ENCODE data around the gene METTL26. TPM values are rescaled to one million over a fixed set of nuclear protein-coding genes. Genes with fewer than 3 reads are reported as not detected.

The METTL26 gene
- total and polyA plus RNA-seq, 2 experiments from 2014 or later = 77.9 to 155 TPM

GRCh38 chr16:586047-586644 is 50.0 kb downstream of the METTL26 start:
- TF ChIP-seq EZH2phosphoT487 (IDR thresholded peaks at IDR 0.05; ENCODE audit: low read depth, severe bottlenecking, unreplicated experiment) = no peak
- TF ChIP-seq CTCF (IDR thresholded peaks at IDR 0.05; ENCODE audit: poor library complexity) = no peak
- no peak for TF ChIP-seq EZH2 (IDR thresholded peaks at IDR 0.05; ENCODE audit: borderline replicate concordance)
- H3K4me3 ChIP-seq = no peak overlapping the region
- peaks cover 10% of the 10 kb centered on the region for H3K4me1 ChIP-seq (ENCODE audit: insufficient read depth)
- peaks cover 8% of the 10 kb centered on the region for H4K20me1 ChIP-seq (ENCODE audit: insufficient read depth, poor library complexity, severe bottlenecking)
- no peak for DNase-seq (ENCODE audit: low spot score)
- no peak overlapping the region for H2AFZ ChIP-seq
- peaks cover 27% of the 10 kb centered on the region for H3K79me2 ChIP-seq
- H3K4me2 ChIP-seq = no peak overlapping the region
- 73% methylated on average over 16 of the region's 16 CpGs for WGBS (ENCODE audit: low lambda C conversion rate, missing lambda C conversion rate)
- H3K36me3 ChIP-seq (replicated peaks; ENCODE audit: insufficient read depth, low read depth) = no peaks in the 10 kb centered on the region
- no peaks in the 10 kb centered on the region for H3K9me2 ChIP-seq (replicated peaks; ENCODE audit: insufficient read depth)
- H3K27me3 ChIP-seq = no peaks in the 10 kb centered on the region
- H3K9me3 ChIP-seq (ENCODE audit: low read depth) = no peaks in the 10 kb centered on the region
- no peak overlapping the region for H3K27ac ChIP-seq

- Histone ChIP-seq H3K4me3 (no peak overlapping the region), H3K36me3 (replicated peaks; ENCODE audit: insufficient read depth, low read depth) (no peaks in the 10 kb centered on the region), H3K79me2 (peaks cover 19% of the 10 kb centered on the region), H3K9me3 (ENCODE audit: low read depth) (no peaks in the 10 kb centered on the region), H3K4me1 (ENCODE audit: insufficient read depth) (peaks cover 6% of the 10 kb centered on the region), H3K27me3 (no peaks in the 10 kb centered on the region), H3K4me2 (no peak overlapping the region), H3K9me2 (replicated peaks; ENCODE audit: insufficient read depth) (no peaks in the 10 kb centered on the region), H2AFZ (no peak overlapping the region), H3K27ac (no peak overlapping the region), H4K20me1 (ENCODE audit: insufficient read depth, poor library complexity, severe bottlenecking) (no peaks in the 10 kb centered on the region)
- no peak for TF ChIP-seq EZH2 (IDR thresholded peaks at IDR 0.05; ENCODE audit: borderline replicate concordance)
- WGBS (ENCODE audit: low lambda C conversion rate, missing lambda C conversion rate) = 42% methylated on average over 10 of the region's 10 CpGs
- no peak for DNase-seq (ENCODE audit: low spot score)
These were observed 50.8 kb downstream of the METTL26 start for GRCh38 chr16:585351-585750.

Other genes starting within 250 kb of the METTL26 start
- 168 and 227 TPM in 2 replicates for gene NME4, start 239.1 kb downstream of the METTL26 start, total RNA-seq
- 543 and 611 TPM in 2 replicates for gene NME4, start 239.1 kb downstream of the METTL26 start, polyA plus RNA-seq
- gene DECR2, start 234.4 kb downstream of the METTL26 start, total RNA-seq = 29.4 and 54.5 TPM in 2 replicates
- gene DECR2, start 234.4 kb downstream of the METTL26 start, polyA plus RNA-seq = 80.5 and 107 TPM in 2 replicates
- 39.9 and 47.3 TPM in 2 replicates for gene RAB11FIP3, start 210.7 kb downstream of the METTL26 start, total RNA-seq
- gene RAB11FIP3, start 210.7 kb downstream of the METTL26 start, polyA plus RNA-seq = 72.8 and 81.0 TPM in 2 replicates
- gene CAPN15, start 108.6 kb downstream of the METTL26 start, total RNA-seq = 41.7 and 51.0 TPM in 2 replicates
- gene CAPN15, start 108.6 kb downstream of the METTL26 start, polyA plus RNA-seq = 42.7 and 47.9 TPM in 2 replicates
- gene PRR35, start 75.9 kb downstream of the METTL26 start, total RNA-seq = not detected in 2 replicates
- gene PRR35, start 75.9 kb downstream of the METTL26 start, polyA plus RNA-seq = not detected in 2 replicates
- 1.0 and 1.2 TPM in 2 replicates for gene NHLRC4, start 69.3 kb downstream of the METTL26 start, total RNA-seq
- 0.25 and 1.7 TPM in 2 replicates for gene NHLRC4, start 69.3 kb downstream of the METTL26 start, polyA plus RNA-seq
- 26.7 and 30.0 TPM in 2 replicates for gene PIGQ, start 66.3 kb downstream of the METTL26 start, total RNA-seq
- 58.6 and 64.6 TPM in 2 replicates for gene PIGQ, start 66.3 kb downstream of the METTL26 start, polyA plus RNA-seq
- 28.4 and 30.2 TPM in 2 replicates for gene RAB40C, start 46.2 kb downstream of the METTL26 start, total RNA-seq
- gene RAB40C, start 46.2 kb downstream of the METTL26 start, polyA plus RNA-seq = 30.8 and 32.7 TPM in 2 replicates
- gene WFIKKN1, start 5.3 kb downstream of the METTL26 start, total RNA-seq = 0.24 and 0.43 TPM in 2 replicates
- gene WFIKKN1, start 5.3 kb downstream of the METTL26 start, polyA plus RNA-seq = 0.88 and 2.1 TPM in 2 replicates
- gene MCRIP2, start 5.5 kb upstream of the METTL26 start, total RNA-seq = 43.0 and 61.4 TPM in 2 replicates
- gene MCRIP2, start 5.5 kb upstream of the METTL26 start, polyA plus RNA-seq = 95.2 and 100 TPM in 2 replicates
- 6.4 and 14.4 TPM in 2 replicates for gene WDR90, start 13.1 kb upstream of the METTL26 start, total RNA-seq
- gene WDR90, start 13.1 kb upstream of the METTL26 start, polyA plus RNA-seq = 25.1 and 30.3 TPM in 2 replicates
- gene RHOT2, start 31.8 kb upstream of the METTL26 start, total RNA-seq = 41.8 and 63.2 TPM in 2 replicates
- 158 and 201 TPM in 2 replicates for gene RHOT2, start 31.8 kb upstream of the METTL26 start, polyA plus RNA-seq
- gene RHBDL1, start 39.4 kb upstream of the METTL26 start, total RNA-seq = 2.3 and 3.4 TPM in 2 replicates
- 4.2 and 8.1 TPM in 2 replicates for gene RHBDL1, start 39.4 kb upstream of the METTL26 start, polyA plus RNA-seq
- gene STUB1, start 44.1 kb upstream of the METTL26 start, total RNA-seq = 116 TPM in 2 replicates
- gene STUB1, start 44.1 kb upstream of the METTL26 start, polyA plus RNA-seq = 231 and 249 TPM in 2 replicates
- gene JMJD8, start 48.0 kb upstream of the METTL26 start, total RNA-seq = 44.3 and 47.8 TPM in 2 replicates
- gene JMJD8, start 48.0 kb upstream of the METTL26 start, polyA plus RNA-seq = 83.4 and 84.3 TPM in 2 replicates
- gene WDR24, start 54.1 kb upstream of the METTL26 start, total RNA-seq = 6.7 and 15.1 TPM in 2 replicates
- 22.2 and 24.0 TPM in 2 replicates for gene WDR24, start 54.1 kb upstream of the METTL26 start, polyA plus RNA-seq
- 0.07 and 0.28 TPM in 2 replicates for gene FBXL16, start 69.5 kb upstream of the METTL26 start, total RNA-seq
- 0.28 and 0.38 TPM in 2 replicates for gene FBXL16, start 69.5 kb upstream of the METTL26 start, polyA plus RNA-seq
- 8.3 and 22.7 TPM in 2 replicates for gene METRN, start 78.8 kb upstream of the METTL26 start, total RNA-seq
- gene METRN, start 78.8 kb upstream of the METTL26 start, polyA plus RNA-seq = 68.1 and 80.4 TPM in 2 replicates
- gene ANTKMT, start 84.8 kb upstream of the METTL26 start, total RNA-seq = 32.0 and 38.8 TPM in 2 replicates
- gene ANTKMT, start 84.8 kb upstream of the METTL26 start, polyA plus RNA-seq = 81.0 and 81.8 TPM in 2 replicates
- 2.2 and 3.4 TPM in 2 replicates for gene CCDC78, start 90.1 kb upstream of the METTL26 start, total RNA-seq
- gene CCDC78, start 90.1 kb upstream of the METTL26 start, polyA plus RNA-seq = 5.8 and 6.8 TPM in 2 replicates
- gene HAGHL, start 90.8 kb upstream of the METTL26 start, total RNA-seq = 14.5 and 15.5 TPM in 2 replicates
- gene HAGHL, start 90.8 kb upstream of the METTL26 start, polyA plus RNA-seq = 31.5 and 32.3 TPM in 2 replicates
- gene CIAO3, start 104.7 kb upstream of the METTL26 start, total RNA-seq = 28.5 and 39.0 TPM in 2 replicates
- gene CIAO3, start 104.7 kb upstream of the METTL26 start, polyA plus RNA-seq = 42.8 and 61.8 TPM in 2 replicates
- gene MSLN, start 124.4 kb upstream of the METTL26 start, total RNA-seq = 2.4 and 2.5 TPM in 2 replicates
- 5.6 and 8.0 TPM in 2 replicates for gene MSLN, start 124.4 kb upstream of the METTL26 start, polyA plus RNA-seq
- 25.2 and 27.6 TPM in 2 replicates for gene RPUSD1, start 152.1 kb upstream of the METTL26 start, total RNA-seq
- 34.5 and 37.8 TPM in 2 replicates for gene RPUSD1, start 152.1 kb upstream of the METTL26 start, polyA plus RNA-seq
- 5.1 and 9.7 TPM in 2 replicates for gene CHTF18, start 152.3 kb upstream of the METTL26 start, total RNA-seq
- 18.1 and 21.6 TPM in 2 replicates for gene CHTF18, start 152.3 kb upstream of the METTL26 start, polyA plus RNA-seq
- not detected in 2 replicates for gene GNG13, start 164.4 kb upstream of the METTL26 start, total RNA-seq
- not detected in 2 replicates for gene GNG13, start 164.4 kb upstream of the METTL26 start, polyA plus RNA-seq